Neural progenitor cell (in vitro differentiated cells): Measurements from ENCODE around the gene MYPN. TPM values are rescaled to one million over a fixed set of nuclear protein-coding genes. Genes with fewer than 3 reads are reported as not detected.

Experiments used
- DNase-seq: peaks from one replicate; pipeline ENCODE4 v3.0.0-alpha.2; 2016; ENCODE audit warnings: low spot score
- H2AFZ ChIP-seq: fragments of 200-600 bp; sonication (generic); replicated peaks from 2 replicates; pipeline ENCODE4 v1.6.1; 2016; ENCODE audit warnings: antibody characterized with exemption
- H3F3A ChIP-seq: fragments of 200-600 bp; sonication (generic); 2 replicates; pipeline ENCODE4 v1.6.1; 2016; ENCODE audit warnings: antibody characterized with exemption, low read depth
- H3K27ac ChIP-seq: fragments of 200-600 bp; sonication (generic); 2 replicates; pipeline ENCODE4 v1.5.1; 2016; ENCODE audit warnings: mild to moderate bottlenecking
- H3K27me3 ChIP-seq: fragments of 200-600 bp; sonication (generic); 2 replicates; pipeline ENCODE4 v1.6.1; 2016; ENCODE audit warnings: mild to moderate bottlenecking, moderate library complexity
- H3K36me3 ChIP-seq: fragments of 200-600 bp; sonication (generic); 2 replicates; pipeline ENCODE4 v1.5.1; 2016
- H3K4me1 ChIP-seq: fragments of 200-600 bp; sonication (generic); 2 replicates; pipeline ENCODE4 v1.6.1; 2016; ENCODE audit warnings: mixed run types
- H3K4me2 ChIP-seq: fragments of 200-600 bp; sonication (generic); 2 replicates; pipeline ENCODE4 v1.6.1; 2016
- H3K4me3 ChIP-seq: fragments of 200-600 bp; sonication (generic); 2 replicates; pipeline ENCODE4 v1.5.1; 2016
- H3K79me2 ChIP-seq: fragments of 200-600 bp; sonication (generic); 2 replicates; pipeline ENCODE4 v1.6.1; 2016; ENCODE audit warnings: low read depth
- H3K9ac ChIP-seq: fragments of 200-600 bp; sonication (generic); 2 replicates; pipeline ENCODE4 v1.6.1; 2016
- H3K9me3 ChIP-seq: fragments of 200-600 bp; sonication (generic); 2 replicates; pipeline ENCODE4 v1.5.1; 2016; ENCODE audit warnings: low read depth
- H4K20me1 ChIP-seq: fragments of 200-600 bp; sonication (generic); 2 replicates; pipeline ENCODE4 v1.6.1; 2016; ENCODE audit warnings: low read depth
- H3K27ac Mint-ChIP-seq: 3 replicates; pipeline ENCODE4 v1.8.0; 2021; ENCODE audit warnings: mixed read lengths
- H3K27me3 Mint-ChIP-seq: 2 replicates; pipeline ENCODE4 v1.8.0; 2022; ENCODE audit warnings: low read depth, mild to moderate bottlenecking, inconsistent platforms, moderate library complexity, mixed read lengths; ENCODE audit not compliant: insufficient read depth
- H3K36me3 Mint-ChIP-seq: 3 replicates; pipeline ENCODE4 v1.8.0; 2021; ENCODE audit warnings: mixed read lengths
- H3K4me1 Mint-ChIP-seq: 3 replicates; pipeline ENCODE4 v1.8.0; 2021; ENCODE audit warnings: mixed read lengths
- H3K4me3 Mint-ChIP-seq: 3 replicates; pipeline ENCODE4 v1.8.0; 2021; ENCODE audit warnings: mild to moderate bottlenecking, moderate library complexity, mixed read lengths
- H3K9me3 Mint-ChIP-seq: 3 replicates; pipeline ENCODE4 v1.8.0; 2020; ENCODE audit warnings: mixed read lengths
- CTCF ChIP-seq: fragments of 200-600 bp; sonication (generic); IDR thresholded peaks from 2 replicates; pipeline ENCODE4 v1.5.1; 2017; ENCODE audit warnings: antibody characterized with exemption, mild to moderate bottlenecking
- EZH2 ChIP-seq: fragments of 200-600 bp; sonication (generic); IDR thresholded peaks from 2 replicates; pipeline ENCODE4 v1.6.1; 2017; ENCODE audit warnings: antibody characterized with exemption, mild to moderate bottlenecking, moderate library complexity
- EZH2phosphoT487 ChIP-seq: fragments of 200-600 bp; sonication (generic); IDR thresholded peaks from 2 replicates; pipeline ENCODE4 v1.6.1; 2017; ENCODE audit warnings: antibody characterized with exemption
- total RNA-seq: library from RNA; depleted of rRNA; stranded (reverse); fragments of >200 nt; gene quantifications from 2 replicates; pipeline ENCODE4 v1.2.3, GENCODE V29; 2015; ENCODE audit warnings: low replicate concordance

MYPN gene
- total RNA-seq, 1 donor from 2014 or later = not detected

DNA sequence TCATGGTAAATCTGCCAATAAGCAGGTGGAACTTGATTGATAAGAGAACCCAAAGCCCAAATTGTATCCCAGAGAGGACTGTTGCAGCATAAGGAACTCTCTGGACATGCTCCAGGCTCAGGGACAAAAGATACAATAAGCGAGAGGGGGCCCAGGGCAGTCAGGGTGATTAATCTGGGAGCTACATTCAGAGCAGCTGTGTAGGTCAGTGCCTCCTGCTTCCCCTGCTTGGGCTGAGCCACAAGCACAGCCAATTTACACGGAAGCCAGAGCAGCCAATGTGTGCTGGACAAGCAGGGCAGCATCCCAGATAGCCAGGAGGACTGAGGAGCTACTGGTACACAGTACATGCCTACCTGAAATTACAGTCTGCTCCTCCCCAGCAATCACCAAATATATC lies 24.2 kb downstream of the MYPN start:
- H4K20me1 ChIP-seq = no peaks in the 10 kb centered on the region
- no peak overlapping the region for H3K9ac ChIP-seq
- DNase-seq = peak; percentile 29
- no peak overlapping the region for H3K27ac Mint-ChIP-seq
- H2AFZ ChIP-seq = peak overlapping the region; percentile 33
- H3K4me1 ChIP-seq = no peaks in the 10 kb centered on the region
- no peaks in the 10 kb centered on the region for H3K36me3 Mint-ChIP-seq
- peaks cover 2% of the 10 kb centered on the region for H3K27me3 Mint-ChIP-seq
- no peak overlapping the region for H3K4me3 Mint-ChIP-seq
- H3K9me3 Mint-ChIP-seq = no peaks in the 10 kb centered on the region
- H3K9me3 ChIP-seq = no peaks in the 10 kb centered on the region
- TF ChIP-seq CTCF = no peak
- TF ChIP-seq EZH2 = no peak
- no peak for TF ChIP-seq EZH2phosphoT487
- no peak overlapping the region for H3K27ac ChIP-seq
- no peaks in the 10 kb centered on the region for H3K36me3 ChIP-seq
- H3K27me3 ChIP-seq = no peaks in the 10 kb centered on the region
- no peaks in the 10 kb centered on the region for H3K4me1 Mint-ChIP-seq
- H3K4me3 ChIP-seq = no peak overlapping the region
- H3K4me2 ChIP-seq = peak overlapping the region; percentile 27
- no peaks in the 10 kb centered on the region for H3F3A ChIP-seq
- H3K79me2 ChIP-seq = no peaks in the 10 kb centered on the region

- Histone ChIP-seq H3K9ac (no peak overlapping the region), H3K27me3 (no peaks in the 10 kb centered on the region), H3K9me3 (no peaks in the 10 kb centered on the region), H3K79me2 (no peaks in the 10 kb centered on the region), H3K4me3 (no peak overlapping the region), H3F3A (no peaks in the 10 kb centered on the region), H3K27ac (no peak overlapping the region), H3K4me2 (no peak overlapping the region), H4K20me1 (no peaks in the 10 kb centered on the region), H3K4me1 (no peaks in the 10 kb centered on the region), H3K36me3 (no peaks in the 10 kb centered on the region), H2AFZ (no peak overlapping the region)
- DNase-seq = no peak
- H3K4me1 Mint-ChIP-seq = no peaks in the 10 kb centered on the region
- H3K9me3 Mint-ChIP-seq = no peaks in the 10 kb centered on the region
- no peak overlapping the region for H3K27ac Mint-ChIP-seq
- TF ChIP-seq CTCF = no peak
- no peak for TF ChIP-seq EZH2phosphoT487
- no peak for TF ChIP-seq EZH2
- H3K4me3 Mint-ChIP-seq = no peak overlapping the region
- peaks cover 2% of the 10 kb centered on the region for H3K27me3 Mint-ChIP-seq
- no peaks in the 10 kb centered on the region for H3K36me3 Mint-ChIP-seq
Measured at GRCh38 chr10:68135362-68135761, 26.1 kb downstream of the MYPN start.

- Mint-ChIP-seq H3K9me3 (no peaks in the 10 kb centered on the region), H3K4me3 (no peak overlapping the region), H3K27ac (no peak overlapping the region), H3K27me3 (peaks cover 3% of the 10 kb centered on the region), H3K4me1 (no peaks in the 10 kb centered on the region), H3K36me3 (no peaks in the 10 kb centered on the region)
- Histone ChIP-seq H3K9ac (no peak overlapping the region), H3K36me3 (no peaks in the 10 kb centered on the region), H4K20me1 (no peaks in the 10 kb centered on the region), H3K27ac (no peak overlapping the region), H3F3A (no peaks in the 10 kb centered on the region), H3K4me1 (no peaks in the 10 kb centered on the region), H2AFZ (no peak overlapping the region), H3K79me2 (no peaks in the 10 kb centered on the region), H3K27me3 (no peaks in the 10 kb centered on the region), H3K9me3 (no peaks in the 10 kb centered on the region), H3K4me3 (no peak overlapping the region), H3K4me2 (no peak overlapping the region)
- no peak for DNase-seq
- TF ChIP-seq CTCF (no peak), EZH2phosphoT487 (no peak), EZH2 (no peak)
Measured at GRCh38 chr10:68135922-68136792, 26.9 kb downstream of the MYPN start.
